Measurements from ENCODE around the gene LNP1.
"Not testable (repeated sequence)": the region's sequence is repeated elsewhere in the genome, so short reads cannot be mapped to it uniquely, and the experiment has no call there.

DNA sequence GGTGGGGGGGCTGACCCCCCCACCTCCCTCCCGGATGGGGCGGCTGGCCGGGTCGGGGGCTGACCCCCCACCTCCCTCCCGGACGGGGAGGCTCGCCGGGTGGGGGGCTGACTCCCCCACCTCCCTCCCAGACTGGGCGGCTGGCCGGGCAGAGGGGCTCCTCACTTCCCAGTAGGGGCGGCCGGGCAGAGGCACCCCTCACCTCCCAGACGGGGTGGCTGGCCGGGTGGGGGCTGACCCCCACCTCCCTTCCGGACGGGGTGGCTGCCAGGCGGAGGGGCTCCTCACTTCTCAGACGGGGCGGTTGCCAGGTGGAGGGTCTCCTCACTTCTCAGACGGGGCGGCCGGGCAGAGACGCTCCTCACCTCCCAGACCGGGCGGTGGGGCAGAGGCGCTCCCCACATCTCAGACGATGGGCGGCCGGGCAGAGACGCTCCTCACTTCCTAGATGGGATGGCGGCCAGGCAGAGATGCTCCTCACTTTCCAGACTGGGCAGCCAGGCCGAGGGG, 76.6 kb downstream of the LNP1 start:
- TF ChIP-seq, protein P1, sequence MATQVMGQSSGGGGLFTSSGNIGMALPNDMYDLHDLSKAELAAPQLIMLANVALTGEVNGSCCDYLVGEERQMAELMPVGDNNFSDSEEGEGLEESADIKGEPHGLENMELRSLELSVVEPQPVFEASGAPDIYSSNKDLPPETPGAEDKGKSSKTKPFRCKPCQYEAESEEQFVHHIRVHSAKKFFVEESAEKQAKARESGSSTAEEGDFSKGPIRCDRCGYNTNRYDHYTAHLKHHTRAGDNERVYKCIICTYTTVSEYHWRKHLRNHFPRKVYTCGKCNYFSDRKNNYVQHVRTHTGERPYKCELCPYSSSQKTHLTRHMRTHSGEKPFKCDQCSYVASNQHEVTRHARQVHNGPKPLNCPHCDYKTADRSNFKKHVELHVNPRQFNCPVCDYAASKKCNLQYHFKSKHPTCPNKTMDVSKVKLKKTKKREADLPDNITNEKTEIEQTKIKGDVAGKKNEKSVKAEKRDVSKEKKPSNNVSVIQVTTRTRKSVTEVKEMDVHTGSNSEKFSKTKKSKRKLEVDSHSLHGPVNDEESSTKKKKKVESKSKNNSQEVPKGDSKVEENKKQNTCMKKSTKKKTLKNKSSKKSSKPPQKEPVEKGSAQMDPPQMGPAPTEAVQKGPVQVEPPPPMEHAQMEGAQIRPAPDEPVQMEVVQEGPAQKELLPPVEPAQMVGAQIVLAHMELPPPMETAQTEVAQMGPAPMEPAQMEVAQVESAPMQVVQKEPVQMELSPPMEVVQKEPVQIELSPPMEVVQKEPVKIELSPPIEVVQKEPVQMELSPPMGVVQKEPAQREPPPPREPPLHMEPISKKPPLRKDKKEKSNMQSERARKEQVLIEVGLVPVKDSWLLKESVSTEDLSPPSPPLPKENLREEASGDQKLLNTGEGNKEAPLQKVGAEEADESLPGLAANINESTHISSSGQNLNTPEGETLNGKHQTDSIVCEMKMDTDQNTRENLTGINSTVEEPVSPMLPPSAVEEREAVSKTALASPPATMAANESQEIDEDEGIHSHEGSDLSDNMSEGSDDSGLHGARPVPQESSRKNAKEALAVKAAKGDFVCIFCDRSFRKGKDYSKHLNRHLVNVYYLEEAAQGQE (IDR thresholded peaks at IDR 0.05): not testable (repeated sequence)
- TF ChIP-seq, protein P2, sequence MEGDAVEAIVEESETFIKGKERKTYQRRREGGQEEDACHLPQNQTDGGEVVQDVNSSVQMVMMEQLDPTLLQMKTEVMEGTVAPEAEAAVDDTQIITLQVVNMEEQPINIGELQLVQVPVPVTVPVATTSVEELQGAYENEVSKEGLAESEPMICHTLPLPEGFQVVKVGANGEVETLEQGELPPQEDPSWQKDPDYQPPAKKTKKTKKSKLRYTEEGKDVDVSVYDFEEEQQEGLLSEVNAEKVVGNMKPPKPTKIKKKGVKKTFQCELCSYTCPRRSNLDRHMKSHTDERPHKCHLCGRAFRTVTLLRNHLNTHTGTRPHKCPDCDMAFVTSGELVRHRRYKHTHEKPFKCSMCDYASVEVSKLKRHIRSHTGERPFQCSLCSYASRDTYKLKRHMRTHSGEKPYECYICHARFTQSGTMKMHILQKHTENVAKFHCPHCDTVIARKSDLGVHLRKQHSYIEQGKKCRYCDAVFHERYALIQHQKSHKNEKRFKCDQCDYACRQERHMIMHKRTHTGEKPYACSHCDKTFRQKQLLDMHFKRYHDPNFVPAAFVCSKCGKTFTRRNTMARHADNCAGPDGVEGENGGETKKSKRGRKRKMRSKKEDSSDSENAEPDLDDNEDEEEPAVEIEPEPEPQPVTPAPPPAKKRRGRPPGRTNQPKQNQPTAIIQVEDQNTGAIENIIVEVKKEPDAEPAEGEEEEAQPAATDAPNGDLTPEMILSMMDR (IDR thresholded peaks at IDR 0.05; ENCODE audit: low read depth, low read length, missing input control): not testable (repeated sequence)
- TF ChIP-seq TAF1 (conservative IDR thresholded peaks at IDR 0.05); EGR1 (IDR thresholded peaks at IDR 0.05; ENCODE audit: low read depth in 2 of 2); GABPA (IDR thresholded peaks at IDR 0.05 in 1 of 2, conservative IDR thresholded peaks at IDR 0.05 in 1 of 2); YY1 (IDR thresholded peaks at IDR 0.05): not testable (repeated sequence)
- TF ChIP-seq, protein P3, sequence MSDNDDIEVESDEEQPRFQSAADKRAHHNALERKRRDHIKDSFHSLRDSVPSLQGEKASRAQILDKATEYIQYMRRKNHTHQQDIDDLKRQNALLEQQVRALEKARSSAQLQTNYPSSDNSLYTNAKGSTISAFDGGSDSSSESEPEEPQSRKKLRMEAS (IDR thresholded peaks at IDR 0.05): not testable (repeated sequence)
- TF ChIP-seq, protein P4, sequence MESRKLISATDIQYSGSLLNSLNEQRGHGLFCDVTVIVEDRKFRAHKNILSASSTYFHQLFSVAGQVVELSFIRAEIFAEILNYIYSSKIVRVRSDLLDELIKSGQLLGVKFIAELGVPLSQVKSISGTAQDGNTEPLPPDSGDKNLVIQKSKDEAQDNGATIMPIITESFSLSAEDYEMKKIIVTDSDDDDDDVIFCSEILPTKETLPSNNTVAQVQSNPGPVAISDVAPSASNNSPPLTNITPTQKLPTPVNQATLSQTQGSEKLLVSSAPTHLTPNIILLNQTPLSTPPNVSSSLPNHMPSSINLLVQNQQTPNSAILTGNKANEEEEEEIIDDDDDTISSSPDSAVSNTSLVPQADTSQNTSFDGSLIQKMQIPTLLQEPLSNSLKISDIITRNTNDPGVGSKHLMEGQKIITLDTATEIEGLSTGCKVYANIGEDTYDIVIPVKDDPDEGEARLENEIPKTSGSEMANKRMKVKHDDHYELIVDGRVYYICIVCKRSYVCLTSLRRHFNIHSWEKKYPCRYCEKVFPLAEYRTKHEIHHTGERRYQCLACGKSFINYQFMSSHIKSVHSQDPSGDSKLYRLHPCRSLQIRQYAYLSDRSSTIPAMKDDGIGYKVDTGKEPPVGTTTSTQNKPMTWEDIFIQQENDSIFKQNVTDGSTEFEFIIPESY (IDR thresholded peaks at IDR 0.05): not testable (repeated sequence)
